MCF 10A (cell line): ENCODE results near the gene YARS2. TPM values are rescaled to one million over a fixed set of nuclear protein-coding genes. Genes with fewer than 3 reads are reported as not detected.
"Not testable (repeated sequence)": the region's sequence is repeated elsewhere in the genome, so short reads cannot be mapped to it uniquely, and the experiment has no call there.

Experiments
- BruUV-seq: library from RNA; stranded (reverse); fragments of 400-500 nt; replicated peaks from 2 replicates; lab custom pipeline; 2021; lab: Mats Ljungman, UMichigan
- CTCF ChIA-PET: fragments of 300-600 bp; sonication (Branson Sonifier 250); formaldehyde crosslinking; extraction: SDS; loops from one replicate; lab custom pipeline; 2021; ENCODE audit warnings: antibody characterized with exemption, inconsistent platforms; lab: Yijun Ruan, JAX
- POLR2A ChIA-PET: fragments of 300-600, 350-650 bp; sonication (Branson Sonifier 250); formaldehyde crosslinking; extraction: SDS; loops from one replicate; lab custom pipeline; 2020; ENCODE audit warnings: antibody characterized with exemption, inconsistent platforms; lab: Yijun Ruan, JAX
- DNase-seq: peaks from one replicate; pipeline ENCODE4 v3.0.0-alpha.2; 2018; ENCODE audit not compliant: unreplicated experiment
- H3K27ac Mint-ChIP-seq: one replicate; pipeline ENCODE4 v1.8.0; 2022; ENCODE audit warnings: mild to moderate bottlenecking, low read depth, mixed read lengths; ENCODE audit not compliant: unreplicated experiment
- H3K27me3 Mint-ChIP-seq: one replicate; pipeline ENCODE4 v1.8.0; 2022; ENCODE audit warnings: mixed read lengths; ENCODE audit not compliant: insufficient read depth, unreplicated experiment
- H3K36me3 Mint-ChIP-seq: one replicate; pipeline ENCODE4 v1.8.0; 2022; ENCODE audit warnings: mild to moderate bottlenecking, moderate library complexity, mixed read lengths; ENCODE audit not compliant: insufficient read depth, unreplicated experiment
- H3K4me1 Mint-ChIP-seq: one replicate; pipeline ENCODE4 v1.8.0; 2022; ENCODE audit warnings: mixed read lengths; ENCODE audit not compliant: insufficient read depth, unreplicated experiment
- H3K4me3 Mint-ChIP-seq: one replicate; pipeline ENCODE4 v1.8.0; 2022; ENCODE audit warnings: mild to moderate bottlenecking, moderate library complexity, mixed read lengths; ENCODE audit not compliant: unreplicated experiment
- H3K9me3 Mint-ChIP-seq: one replicate; pipeline ENCODE4 v1.8.0; 2022; ENCODE audit warnings: mixed read lengths; ENCODE audit not compliant: unreplicated experiment
- CTCF ChIP-seq: fragments of 200-600 bp; IDR thresholded peaks from one replicate; pipeline ENCODE4 v1.8.0; 2022; ENCODE audit warnings: antibody characterized with exemption, mild to moderate bottlenecking; ENCODE audit not compliant: unreplicated experiment
- intact Hi-C: fragments of 100-400 bp; cut with micrococcal nuclease; formaldehyde crosslinking; loops from 2 replicates; pipeline ENCODE4 v1.14.1; 2022
- total RNA-seq: library from RNA; stranded (reverse); gene quantifications from 2 replicates; pipeline ENCODE4 v1.2.3, GENCODE V29; 2022

Gene YARS2
- total RNA-seq, 1 experiment from 2014 or later = 27.2 TPM

- intact Hi-C loops = no loop called here
- H3K4me1 Mint-ChIP-seq = no peaks in the 10 kb centered on the region
- H3K9me3 Mint-ChIP-seq = no peaks in the 10 kb centered on the region
- H3K36me3 Mint-ChIP-seq = peaks cover 78% of the 10 kb centered on the region
- no TSS peak for BruUV-seq
- TF ChIP-seq CTCF = no peak
- ChIA-PET POLR2A (interaction anchor here (0.7 kb wide), 1 partner anchor 30 kb away, joined by 3 read pairs; no protein-coding TSS in a partner anchor), CTCF (interaction anchor here (0.6 to 1.5 kb wide), 2 partner anchors 30 to 362 kb away, joined by 3 to 4 read pairs; partner anchors contain the start of gene YARS2)
- DNase-seq = no peak
- H3K27ac Mint-ChIP-seq = no peak overlapping the region
- H3K27me3 Mint-ChIP-seq = no peaks in the 10 kb centered on the region
- no peak overlapping the region for H3K4me3 Mint-ChIP-seq
Measured at GRCh38 chr12:32726286-32726685, 29.4 kb downstream of the YARS2 start.

- H3K9me3 Mint-ChIP-seq, H3K4me3 Mint-ChIP-seq, intact Hi-C loops, BruUV-seq, H3K27ac Mint-ChIP-seq, DNase-seq, H3K4me1 Mint-ChIP-seq, H3K27me3 Mint-ChIP-seq: not testable (repeated sequence)
- POLR2A ChIA-PET = interaction anchor here (0.5 to 1.2 kb wide), 3 partner anchors 12 to 36 kb away, joined by 3 read pairs; no protein-coding TSS in a partner anchor
- H3K36me3 Mint-ChIP-seq = peaks cover 70% of the 10 kb centered on the region
- CTCF ChIA-PET = interaction anchor here (1.9 kb wide), 1 partner anchor 9 kb away, joined by 10 read pairs; no protein-coding TSS in a partner anchor
Measured at GRCh38 chr12:32725308-32725707, 30.4 kb downstream of the YARS2 start.

GRCh38 chr12:32718926-32719325, 36.8 kb downstream of the YARS2 start:
- POLR2A ChIA-PET = interaction anchor here (1.0 to 1.8 kb wide), 4 partner anchors 11 to 40 kb away, joined by 3 to 7 read pairs (median 5); partner anchors contain the start of genes DNM1L and YARS2
- intact Hi-C loops = no loop called here
- Mint-ChIP-seq H3K4me3 (no peak overlapping the region), H3K27me3 (no peaks in the 10 kb centered on the region), H3K9me3 (no peaks in the 10 kb centered on the region), H3K4me1 (no peaks in the 10 kb centered on the region), H3K27ac (peak overlapping the region; percentile 73), H3K36me3 (peaks cover 27% of the 10 kb centered on the region)
- no peak for TF ChIP-seq CTCF
- CTCF ChIA-PET = interaction anchor here (0.7 kb wide), 1 partner anchor 37 kb away, joined by 3 read pairs; the partner anchor contains the start of gene YARS2
- peak; percentile 64 for DNase-seq
- BruUV-seq = no TSS peak

GRCh38 chr12:32714772-32715171, 40.9 kb downstream of the YARS2 start:
- Mint-ChIP-seq H3K27me3 (no peaks in the 10 kb centered on the region), H3K9me3 (no peaks in the 10 kb centered on the region), H3K4me3 (no peak overlapping the region), H3K4me1 (no peaks in the 10 kb centered on the region), H3K36me3 (peaks cover 29% of the 10 kb centered on the region), H3K27ac (no peak overlapping the region)
- TF ChIP-seq CTCF = no peak
- DNase-seq = no peak
- BruUV-seq = no TSS peak
- intact Hi-C loops = no loop called here
- POLR2A ChIA-PET = no interaction called here
- CTCF ChIA-PET = interaction anchor here (0.9 kb wide), 1 partner anchor 40 kb away, joined by 3 read pairs; no protein-coding TSS in a partner anchor
